ENCODE results near the gene STARD10.

- no peak for TF ChIP-seq CTCF (IDR thresholded peaks at IDR 0.05; ENCODE audit: low read length)
- TF ChIP-seq EZH2 (IDR thresholded peaks at IDR 0.05; ENCODE audit: borderline replicate concordance, low read length): no peak
Observed at GRCh38 chr11:72823105-72823804, 29.4 kb upstream of the STARD10 start.
